ELR (cell line): ENCODE measurements around the gene RGS18.
"Not testable (repeated sequence)": the region's sequence is repeated elsewhere in the genome, so short reads cannot be mapped to it uniquely, and the experiment has no call there.

Source experiments
- DNase-seq: peaks from one replicate; pipeline ENCODE4 v3.0.0-alpha.2; 2015; ENCODE audit warnings: low read depth

The RGS18 gene, protein sequence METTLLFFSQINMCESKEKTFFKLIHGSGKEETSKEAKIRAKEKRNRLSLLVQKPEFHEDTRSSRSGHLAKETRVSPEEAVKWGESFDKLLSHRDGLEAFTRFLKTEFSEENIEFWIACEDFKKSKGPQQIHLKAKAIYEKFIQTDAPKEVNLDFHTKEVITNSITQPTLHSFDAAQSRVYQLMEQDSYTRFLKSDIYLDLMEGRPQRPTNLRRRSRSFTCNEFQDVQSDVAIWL

DNA sequence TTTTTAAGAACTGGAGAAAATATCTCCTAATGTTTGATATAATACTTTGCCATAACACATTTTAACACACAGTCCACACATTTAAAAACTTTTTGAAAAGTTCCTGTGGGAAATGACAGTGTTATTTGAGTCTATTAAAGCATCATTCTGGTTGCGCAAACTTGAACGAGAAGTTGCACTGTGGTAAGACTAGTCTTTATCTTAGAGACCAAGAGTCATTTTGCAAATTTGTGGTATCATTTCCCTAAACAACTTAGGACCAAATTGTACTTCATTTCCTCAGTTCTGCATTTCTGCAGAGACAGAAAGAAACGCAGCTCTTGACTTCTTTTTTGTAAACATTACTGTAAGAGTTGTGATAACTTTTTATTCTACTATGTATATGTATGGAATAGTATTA lies at the start of gene RGS18:
Gene RGS18, plus strand, starts transcription at position 282 of the 400 bp plus-strand sequence. CDS start 176 bp downstream, outside the sequence.
- no peak for DNase-seq

DNA sequence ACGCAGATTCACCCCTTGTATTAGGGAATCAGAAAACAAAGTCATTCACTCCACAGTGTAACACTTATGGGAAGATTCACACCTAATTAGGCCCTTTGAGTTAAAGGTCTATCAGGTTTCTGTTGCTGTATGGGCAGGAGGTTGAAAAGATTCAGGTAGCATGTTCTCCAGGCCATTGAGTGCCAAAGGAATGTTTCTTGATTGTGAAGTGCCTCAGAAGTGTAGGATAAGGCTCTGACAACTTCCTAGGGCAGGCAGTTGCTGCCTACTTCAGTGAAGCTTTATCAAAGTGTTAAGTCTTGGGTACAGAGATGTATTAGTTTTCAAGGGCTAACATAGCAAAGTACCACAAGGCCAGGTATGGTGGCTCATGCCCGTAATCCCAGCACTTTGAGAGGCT lies 48.7 kb upstream of the RGS18 start:
- no peak for DNase-seq

DNA sequence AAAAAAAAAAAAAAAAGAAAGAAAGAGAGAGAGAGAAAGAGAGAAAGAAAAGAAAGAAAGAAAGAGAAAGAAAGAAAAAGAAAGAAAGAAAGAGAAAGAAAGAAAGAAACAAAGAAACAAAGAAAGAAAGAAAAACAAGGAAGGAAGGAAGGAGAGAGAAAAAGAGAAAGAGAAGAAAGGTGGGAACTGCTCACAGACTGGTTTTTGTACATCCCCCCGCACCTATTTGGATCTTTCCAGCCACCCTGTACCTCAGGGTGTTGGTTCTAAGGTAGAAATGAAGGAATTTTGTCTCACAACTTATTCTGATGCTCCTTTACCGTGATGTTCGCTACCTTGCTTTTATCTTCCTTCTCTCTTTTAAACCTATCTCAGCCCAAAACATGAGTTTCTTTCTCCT lies 43.3 kb upstream of the RGS18 start:
- DNase-seq = no peak

DNA sequence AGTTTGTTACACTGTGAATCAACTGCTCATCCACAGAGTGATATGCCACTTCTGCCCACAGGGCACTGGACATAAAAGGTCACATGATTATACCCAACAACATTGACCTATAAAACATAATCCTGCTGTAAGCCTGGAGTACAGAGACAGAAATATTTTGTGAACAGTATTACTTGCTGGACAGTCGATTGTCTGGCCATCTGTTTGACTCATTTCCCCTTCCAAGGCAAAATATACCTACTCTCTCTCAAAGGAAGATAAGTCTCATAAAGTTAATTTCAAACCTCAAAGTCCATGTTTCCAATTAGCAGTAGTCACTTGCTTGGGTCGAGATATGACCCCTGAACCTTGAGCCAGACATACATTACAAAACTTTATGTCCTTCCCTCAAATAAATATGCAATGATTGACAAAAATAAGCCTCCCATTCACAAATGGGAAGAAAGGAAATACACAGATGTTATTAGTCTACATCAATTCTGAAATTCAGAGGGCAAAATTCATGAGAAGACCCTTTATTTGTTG lies 39.3 kb upstream of the RGS18 start:
- DNase-seq = no peak

DNA sequence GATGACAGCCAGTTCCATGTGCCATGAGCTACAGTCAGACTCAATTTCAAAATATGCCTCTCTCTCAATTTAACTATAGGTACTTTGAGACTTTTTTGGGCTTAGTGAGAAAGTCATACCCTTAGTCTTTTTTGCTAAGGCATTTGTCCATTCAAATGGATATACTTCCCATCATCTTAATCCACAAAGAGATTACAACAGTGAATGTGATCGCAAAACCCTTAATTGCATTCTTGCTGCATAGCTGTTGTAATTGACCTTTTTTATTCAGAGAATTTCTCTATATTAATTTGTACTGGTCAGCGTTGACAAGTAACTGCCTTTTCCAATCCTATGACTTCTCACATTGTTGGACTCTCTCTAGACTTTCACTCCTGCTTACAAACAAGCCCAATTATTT lies 38.6 kb upstream of the RGS18 start:
- DNase-seq = no peak

DNA sequence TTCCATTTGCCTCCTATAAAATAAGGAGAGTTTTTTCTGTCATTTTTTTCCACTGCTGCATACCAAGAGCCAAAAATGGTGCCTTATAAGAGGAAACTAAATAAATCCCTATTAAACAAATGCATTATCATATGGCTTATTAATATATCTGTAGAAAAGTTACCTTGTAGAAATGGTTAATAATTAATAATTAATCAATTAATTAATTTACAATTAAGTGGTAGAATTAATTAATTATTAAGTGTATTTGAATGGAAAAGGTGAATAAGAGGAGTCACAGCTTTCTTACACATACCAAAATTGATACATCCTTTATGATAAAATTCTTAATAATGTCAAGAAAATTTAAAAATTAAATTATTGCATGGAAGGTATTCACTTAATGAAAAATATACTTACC lies 35.6 kb upstream of the RGS18 start:
- DNase-seq = no peak

DNA sequence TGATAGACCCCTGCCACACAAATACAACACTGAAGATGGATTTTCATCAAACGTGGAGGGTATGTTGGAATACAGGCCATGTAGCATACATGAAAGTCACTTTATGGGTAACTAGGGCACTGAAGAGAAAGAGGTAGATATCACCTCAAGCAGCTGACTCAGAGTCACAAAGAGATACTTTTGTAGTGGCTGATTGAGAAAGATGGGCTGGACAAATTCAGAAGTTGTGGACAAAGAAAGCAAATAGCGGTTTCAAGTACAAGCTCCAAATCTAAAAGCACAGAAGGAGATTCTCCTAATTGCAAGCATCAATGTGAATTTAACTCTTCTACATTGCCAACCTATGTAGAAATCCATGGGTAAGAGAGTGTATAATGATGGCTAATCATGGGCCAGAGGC lies 35.0 kb upstream of the RGS18 start:
- no peak for DNase-seq

DNA sequence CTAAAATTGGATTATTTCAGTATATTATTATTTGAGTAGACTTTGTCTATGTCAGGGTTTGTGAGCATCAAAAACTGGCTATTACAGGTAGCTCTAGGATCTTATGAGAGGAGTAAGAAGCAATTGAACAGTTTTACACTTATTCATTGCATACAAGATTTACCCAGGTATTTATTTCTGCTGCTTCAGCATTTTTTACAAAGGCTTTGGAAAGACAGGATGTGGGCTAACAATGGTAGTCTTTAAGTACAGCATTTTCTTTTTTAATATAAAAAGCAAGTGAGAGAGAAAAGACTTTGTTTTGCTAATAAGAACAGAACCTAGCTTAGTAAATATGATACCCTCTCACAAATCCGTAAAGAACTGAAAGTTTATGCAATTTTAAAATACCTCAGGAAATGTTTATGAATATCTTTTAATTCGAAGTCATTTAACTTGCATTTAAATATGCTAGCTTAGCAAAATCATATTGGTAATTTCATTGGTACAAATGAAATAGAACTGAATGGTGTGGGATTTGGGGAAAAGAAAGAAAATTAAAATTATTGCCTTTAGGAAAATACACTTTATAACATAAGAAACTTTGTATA lies 32.1 kb upstream of the RGS18 start:
- DNase-seq = no peak

DNA sequence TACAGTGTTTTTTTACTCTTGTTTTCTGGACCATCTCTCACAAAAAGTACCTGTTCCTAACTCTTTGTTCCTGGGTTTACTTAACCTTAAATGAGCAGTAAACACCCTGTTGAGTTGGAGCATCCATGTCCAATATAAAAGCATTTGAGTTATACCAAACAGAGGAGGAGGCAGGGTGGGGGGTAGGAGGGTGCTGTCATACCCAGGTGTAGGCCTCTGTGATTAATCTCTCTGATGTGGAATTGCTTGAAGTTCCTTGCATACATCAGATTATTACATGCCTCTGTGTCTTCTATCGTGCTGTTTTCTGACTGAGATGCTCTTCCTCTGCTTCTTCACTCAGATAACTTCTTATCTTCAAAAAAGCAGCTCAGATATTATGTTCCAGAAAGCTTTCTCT lies 28.1 kb upstream of the RGS18 start:
- no peak for DNase-seq

DNA sequence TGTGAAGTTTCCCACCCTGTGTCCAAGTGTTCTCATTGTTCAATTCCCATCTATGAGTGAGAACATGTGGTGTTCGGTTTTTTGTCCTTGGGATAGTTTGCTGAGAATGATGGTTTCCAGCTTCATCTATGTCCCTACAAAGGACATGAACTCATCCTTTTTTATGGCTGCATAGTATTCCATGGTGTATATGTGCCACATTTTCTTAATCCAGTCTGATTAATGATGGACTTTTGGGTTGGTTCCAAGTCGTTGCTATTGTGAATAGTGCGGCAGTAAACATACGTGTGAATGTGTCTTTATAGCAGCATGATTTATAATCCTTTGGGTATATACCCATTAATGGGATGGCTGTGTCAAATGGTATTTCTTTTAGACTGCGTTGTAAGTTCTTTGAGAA lies 27.4 kb upstream of the RGS18 start:
- DNase-seq = not testable (repeated sequence)

DNA sequence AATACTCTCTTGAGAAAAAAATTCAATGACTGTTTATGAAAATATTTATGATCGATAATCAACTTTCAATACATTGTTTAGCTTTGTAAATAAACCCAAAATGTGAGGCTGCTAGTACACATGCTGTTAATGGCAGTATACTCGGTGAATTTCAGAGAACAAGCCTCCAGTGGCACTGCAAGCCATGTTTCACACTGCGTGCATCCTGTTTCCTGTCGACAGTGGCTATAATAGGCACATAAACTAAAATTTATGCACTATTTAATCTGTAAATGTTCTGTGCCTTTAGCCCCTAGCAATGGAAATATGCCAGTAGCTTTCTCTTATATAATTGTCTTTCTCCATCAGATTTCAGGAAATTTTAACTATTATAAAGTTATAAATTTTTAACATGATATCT lies 26.3 kb upstream of the RGS18 start:
- no peak for DNase-seq

DNA sequence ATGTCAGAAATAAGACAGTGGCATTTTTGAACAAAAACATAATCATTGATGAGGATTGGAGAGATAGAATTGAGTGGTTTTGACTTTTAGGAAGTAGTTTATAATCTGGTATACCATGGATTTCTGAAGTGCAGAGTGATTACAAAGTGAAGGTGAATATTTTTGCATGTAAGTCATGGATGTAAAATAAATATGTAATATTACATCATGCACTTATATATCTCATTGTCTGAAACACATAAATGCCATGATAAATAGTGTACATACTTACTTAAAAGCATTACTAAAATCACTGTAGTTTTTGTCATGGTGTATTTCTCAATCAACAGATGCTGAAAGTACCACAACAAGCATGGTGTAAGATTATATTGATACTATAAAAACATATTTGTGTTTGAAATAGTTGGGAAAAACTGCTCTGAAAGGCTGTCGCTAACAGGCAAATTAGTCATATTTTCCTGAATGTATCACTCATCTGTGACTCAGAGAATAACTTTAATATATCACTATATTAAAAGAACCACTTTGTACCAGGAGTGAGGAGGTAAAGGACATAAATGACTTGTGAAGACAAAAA lies 24.8 kb upstream of the RGS18 start:
- peak; percentile 81 for DNase-seq

DNA sequence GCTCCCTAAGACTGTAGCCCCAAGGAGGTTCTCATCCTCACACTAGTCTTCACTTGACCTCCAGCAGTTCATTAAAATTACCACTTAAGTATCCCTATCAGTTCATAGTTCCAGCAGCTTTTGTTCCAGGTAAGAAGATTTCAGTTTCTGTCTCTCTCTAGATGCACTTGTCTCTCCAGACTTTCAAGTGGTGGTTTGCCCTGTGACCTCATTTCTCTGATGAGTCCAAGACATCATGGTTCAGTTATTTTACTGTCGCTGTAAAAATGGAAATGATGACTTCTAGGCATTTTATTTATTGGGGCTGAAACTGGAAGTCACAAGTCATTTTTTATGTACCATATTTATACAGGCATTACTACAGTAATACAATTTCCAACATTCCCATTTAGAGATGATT lies 17.9 kb upstream of the RGS18 start:
- peak; percentile 24 for DNase-seq

DNA sequence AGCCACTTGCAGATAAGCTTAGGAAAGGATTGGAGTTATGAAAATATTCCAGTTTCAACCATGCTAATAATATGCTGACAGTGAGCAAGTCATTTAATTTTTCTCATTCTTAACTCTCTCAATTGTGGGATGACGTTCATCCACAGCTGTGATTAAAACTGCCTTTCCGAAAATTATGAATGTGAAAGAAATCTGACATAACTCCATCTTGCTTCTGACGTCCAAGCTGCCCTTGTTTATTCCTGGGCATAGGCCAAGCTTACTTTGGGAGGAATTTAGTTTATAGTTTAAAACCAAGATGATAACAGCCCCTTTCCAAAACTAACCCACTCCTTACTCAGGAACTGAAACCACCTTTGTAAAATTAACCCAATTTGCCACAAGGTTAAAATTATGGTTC lies 11.0 kb upstream of the RGS18 start:
- no peak for DNase-seq

DNA sequence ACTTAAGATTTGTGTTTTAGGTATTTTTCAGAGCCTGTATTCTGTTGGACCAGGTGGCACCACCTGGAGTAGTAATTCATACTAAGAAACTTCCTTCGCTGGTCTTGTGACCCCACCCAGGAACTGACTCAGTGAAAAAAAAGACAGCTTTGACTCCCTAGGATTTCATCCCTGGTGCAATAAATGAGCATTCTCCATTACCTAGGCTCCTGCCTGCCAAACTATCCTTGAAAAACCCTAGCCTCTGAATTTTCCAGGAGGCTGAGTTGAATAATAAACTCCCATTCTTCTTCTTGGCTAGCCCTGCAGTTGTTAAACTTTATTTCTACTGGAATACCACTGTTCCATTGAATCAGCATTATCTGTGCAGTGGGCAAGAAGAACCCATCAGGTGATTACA lies 10.6 kb upstream of the RGS18 start:
- DNase-seq = peak; percentile 17

DNA sequence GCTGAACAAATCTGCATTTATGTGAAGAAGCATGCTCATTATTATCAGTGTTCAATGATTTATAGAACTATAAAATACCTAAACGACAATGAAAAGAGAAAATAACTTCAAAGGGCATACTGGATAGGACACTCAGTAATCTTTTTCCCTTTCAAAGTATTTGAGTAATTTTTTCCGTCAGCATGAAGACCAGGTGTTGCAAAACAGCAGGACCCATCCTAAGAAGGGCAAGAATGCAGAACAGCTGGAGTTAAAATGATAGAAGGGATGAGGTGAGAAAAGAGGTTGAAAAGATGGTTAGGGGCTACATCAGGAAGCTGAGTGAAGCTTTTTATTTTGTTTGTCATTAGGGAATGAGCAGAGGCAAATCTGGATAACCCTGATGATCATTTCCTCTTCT lies 7.1 kb upstream of the RGS18 start:
- no peak for DNase-seq

DNA sequence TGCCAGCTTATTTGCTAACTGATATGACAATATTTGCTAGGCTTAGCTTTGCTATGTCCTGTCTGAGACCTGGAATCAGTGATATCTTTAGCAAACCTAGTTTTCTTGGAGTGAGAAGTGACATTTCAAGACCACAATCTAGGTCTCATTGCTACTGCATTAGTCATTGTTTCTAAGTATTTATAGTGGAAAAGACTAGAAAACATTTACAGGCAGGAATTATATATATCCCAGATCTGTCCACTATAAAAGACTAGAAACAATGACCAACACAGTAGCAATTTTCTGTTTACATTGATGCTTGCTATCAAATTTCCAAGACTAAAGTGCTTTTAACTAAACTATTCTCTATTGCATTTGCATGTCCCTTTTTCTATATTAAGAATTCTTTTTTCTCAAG lies 5.0 kb upstream of the RGS18 start:
- DNase-seq = peak; percentile 73

DNA sequence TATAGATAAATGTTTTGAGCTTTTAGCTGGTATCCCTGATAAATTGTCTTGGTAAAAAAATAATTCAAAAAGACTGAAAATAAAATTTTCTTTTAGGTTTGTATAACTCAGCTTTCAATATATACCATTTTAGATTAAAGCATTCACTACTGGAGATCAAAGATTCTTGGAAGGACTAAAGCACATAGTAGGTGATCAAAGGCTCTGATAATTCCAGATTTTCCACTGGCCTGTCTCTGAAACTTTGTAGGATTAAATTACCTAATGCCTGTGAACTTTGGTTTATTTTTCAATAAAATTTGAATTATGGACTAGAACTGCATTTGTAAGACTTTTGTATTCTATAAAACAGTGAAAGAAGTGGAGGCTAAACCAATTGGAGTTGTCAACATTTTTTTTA lies 1.2 kb upstream of the RGS18 start:
- DNase-seq = no peak

DNA sequence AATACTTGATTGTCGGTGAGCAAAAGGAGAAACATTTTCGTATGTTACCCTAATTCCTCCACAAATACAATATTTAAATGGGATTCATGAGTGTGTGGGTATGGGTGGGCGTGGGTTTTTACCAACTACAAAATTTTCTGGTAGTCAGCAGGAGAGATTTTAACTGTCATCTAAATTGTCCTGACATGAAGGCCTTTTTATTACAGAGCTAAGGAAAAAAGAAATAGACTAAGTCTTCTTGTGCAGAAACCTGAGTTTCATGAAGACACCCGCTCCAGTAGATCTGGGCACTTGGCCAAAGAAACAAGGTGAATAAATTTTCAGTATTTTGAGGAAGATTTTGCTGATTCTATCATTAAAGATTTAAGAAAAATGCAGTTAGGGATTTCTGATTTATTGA lies 752 bp downstream of the RGS18 start:
- no peak for DNase-seq

DNA sequence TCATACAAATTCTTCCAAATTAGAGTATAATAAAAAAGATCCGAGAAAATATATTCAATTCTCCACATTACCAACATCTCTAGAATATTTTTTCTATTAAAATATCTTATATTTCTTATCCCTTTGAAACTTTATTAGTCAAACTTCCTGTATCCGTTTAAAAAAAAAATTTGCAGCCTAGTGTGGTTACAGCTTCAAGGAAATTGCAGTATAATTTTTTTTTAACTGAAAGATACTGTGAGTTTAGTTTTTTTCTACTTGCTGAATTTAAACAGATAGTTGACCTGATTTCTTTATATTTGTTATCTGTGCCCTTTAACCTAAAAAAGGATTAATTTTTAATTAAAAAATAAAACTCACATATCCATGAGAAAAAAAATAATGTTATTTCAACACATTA lies 1.5 kb downstream of the RGS18 start:
- peak; percentile 8 for DNase-seq

DNA sequence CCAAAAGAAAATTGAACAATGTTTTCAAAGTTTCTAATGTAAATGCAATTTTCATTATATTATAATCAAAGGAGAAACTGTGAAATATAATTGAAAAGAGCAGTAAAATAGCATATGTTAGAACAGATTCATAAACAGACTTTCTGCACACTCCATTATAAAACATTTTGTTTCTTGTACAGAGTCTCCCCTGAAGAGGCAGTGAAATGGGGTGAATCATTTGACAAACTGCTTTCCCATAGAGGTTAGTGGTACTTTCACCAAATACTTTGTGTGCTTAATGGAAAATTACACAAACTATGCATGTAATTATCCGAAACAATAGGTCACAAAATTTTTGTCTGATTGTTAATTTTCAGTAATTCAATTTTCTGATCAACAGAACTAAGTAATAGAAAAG lies 1.9 kb downstream of the RGS18 start:
- peak; percentile 9 for DNase-seq

DNA sequence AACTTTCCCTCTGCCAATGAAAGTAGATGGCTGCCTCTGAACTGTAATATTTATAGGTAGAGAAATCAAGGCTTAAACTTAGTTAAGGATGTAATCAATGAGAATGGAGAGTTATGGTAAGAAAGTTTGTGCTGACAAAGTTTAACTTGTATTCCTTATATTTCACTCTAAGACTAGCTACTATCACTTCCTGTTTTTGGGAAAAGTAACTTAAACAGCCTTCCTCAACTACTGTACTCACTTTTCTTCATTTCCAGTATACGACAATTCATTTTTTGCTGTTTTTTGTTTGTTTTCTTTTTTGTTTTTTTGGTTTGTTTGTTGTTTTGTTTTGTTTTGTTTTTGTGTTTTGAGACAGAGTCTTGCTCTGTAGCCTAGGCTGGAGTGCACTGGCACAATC lies 3.7 kb downstream of the RGS18 start:
- no peak for DNase-seq

DNA sequence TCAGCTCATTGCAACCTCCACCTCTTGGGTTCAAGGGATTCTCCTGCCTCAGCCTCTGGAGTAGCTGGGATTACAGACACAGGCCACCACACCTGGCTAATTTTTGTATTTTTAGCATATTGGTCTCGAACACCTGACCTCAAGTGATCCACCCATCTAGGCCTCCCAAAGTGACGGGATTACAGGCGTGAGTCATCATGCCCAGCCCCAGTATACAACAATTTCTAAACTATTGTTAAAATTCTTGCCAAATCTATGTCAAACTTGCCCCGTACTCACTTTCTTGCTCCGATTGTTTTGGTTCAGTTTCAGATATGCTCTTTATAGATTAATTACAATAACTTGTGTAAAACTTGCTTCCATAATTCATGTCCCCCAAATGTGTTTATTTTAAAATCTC lies 4.1 kb downstream of the RGS18 start:
- no peak for DNase-seq

DNA sequence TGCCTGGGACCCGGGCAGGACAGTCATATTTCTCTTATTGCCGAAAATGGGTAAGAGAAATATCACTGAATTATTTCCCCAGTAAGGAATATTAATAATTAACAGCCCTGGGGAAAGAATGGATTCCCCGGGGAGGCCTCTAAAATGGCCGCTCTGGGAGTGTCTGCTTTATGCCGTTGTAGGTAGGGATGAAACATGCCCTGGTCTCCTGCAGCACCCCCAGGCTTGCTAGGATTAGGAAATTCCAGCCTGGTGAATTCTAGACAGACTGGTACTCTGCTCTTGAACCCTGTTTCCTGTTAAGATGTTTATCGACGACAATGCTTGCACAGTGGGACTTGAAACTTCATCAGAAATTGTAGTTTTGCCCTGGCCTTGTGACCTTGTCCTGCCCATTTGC lies 6.7 kb downstream of the RGS18 start:
- not testable (repeated sequence) for DNase-seq
